Astrocyte of the cerebellum (primary cell): Measurements from ENCODE around the gene UQCC3.
A peak's percentile ranks its signal among the peaks of the same experiment; 100 is the strongest.

Source experiments
- DNase-seq: peaks from one replicate; pipeline ENCODE4 v3.0.0-alpha.2; 2011; ENCODE audit warnings: low read depth
- H3K4me3 ChIP-seq: 2 replicates; pipeline ENCODE4 v1.5.1; 2011; ENCODE audit warnings: mild to moderate bottlenecking, low read depth, low read length, moderate library complexity
- in situ Hi-C: cut with HindIII; loops from 2 replicates; pipeline ENCODE4 v1.10.0; 2017; ENCODE audit warnings: low sequenced_read_pairs
- TF ChIP-seq, protein P1 (sequence below): IDR thresholded peaks from 2 replicates; pipeline ENCODE4 v1.5.1; 2012; ENCODE audit warnings: low read length, low read depth, moderate library complexity, mild to moderate bottlenecking; ENCODE audit errors: missing control alignments

Gene UQCC3

DNA sequence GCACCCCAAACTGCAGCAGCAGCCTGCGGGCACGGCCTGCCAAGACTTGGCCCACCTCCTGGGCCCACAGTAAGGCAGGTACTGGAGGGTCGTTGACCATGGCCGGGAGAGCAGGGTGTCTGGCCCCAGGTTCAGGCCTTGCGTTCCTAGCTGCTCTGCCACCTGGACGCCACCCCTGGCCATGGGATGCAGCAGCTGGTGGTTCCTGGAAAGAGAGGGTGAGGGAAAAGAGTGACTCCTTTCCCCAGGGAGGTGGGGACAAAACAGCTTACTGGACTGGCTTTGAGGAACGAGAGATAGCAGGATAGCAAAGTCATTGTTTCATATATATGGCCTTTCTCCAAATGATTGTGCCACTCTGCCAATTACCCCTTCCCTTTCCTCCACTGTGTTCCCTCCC is 33.9 kb downstream of the UQCC3 start:
- TF ChIP-seq, protein P1, sequence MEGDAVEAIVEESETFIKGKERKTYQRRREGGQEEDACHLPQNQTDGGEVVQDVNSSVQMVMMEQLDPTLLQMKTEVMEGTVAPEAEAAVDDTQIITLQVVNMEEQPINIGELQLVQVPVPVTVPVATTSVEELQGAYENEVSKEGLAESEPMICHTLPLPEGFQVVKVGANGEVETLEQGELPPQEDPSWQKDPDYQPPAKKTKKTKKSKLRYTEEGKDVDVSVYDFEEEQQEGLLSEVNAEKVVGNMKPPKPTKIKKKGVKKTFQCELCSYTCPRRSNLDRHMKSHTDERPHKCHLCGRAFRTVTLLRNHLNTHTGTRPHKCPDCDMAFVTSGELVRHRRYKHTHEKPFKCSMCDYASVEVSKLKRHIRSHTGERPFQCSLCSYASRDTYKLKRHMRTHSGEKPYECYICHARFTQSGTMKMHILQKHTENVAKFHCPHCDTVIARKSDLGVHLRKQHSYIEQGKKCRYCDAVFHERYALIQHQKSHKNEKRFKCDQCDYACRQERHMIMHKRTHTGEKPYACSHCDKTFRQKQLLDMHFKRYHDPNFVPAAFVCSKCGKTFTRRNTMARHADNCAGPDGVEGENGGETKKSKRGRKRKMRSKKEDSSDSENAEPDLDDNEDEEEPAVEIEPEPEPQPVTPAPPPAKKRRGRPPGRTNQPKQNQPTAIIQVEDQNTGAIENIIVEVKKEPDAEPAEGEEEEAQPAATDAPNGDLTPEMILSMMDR: no peak
- in situ Hi-C loops: no loop called here

DNA sequence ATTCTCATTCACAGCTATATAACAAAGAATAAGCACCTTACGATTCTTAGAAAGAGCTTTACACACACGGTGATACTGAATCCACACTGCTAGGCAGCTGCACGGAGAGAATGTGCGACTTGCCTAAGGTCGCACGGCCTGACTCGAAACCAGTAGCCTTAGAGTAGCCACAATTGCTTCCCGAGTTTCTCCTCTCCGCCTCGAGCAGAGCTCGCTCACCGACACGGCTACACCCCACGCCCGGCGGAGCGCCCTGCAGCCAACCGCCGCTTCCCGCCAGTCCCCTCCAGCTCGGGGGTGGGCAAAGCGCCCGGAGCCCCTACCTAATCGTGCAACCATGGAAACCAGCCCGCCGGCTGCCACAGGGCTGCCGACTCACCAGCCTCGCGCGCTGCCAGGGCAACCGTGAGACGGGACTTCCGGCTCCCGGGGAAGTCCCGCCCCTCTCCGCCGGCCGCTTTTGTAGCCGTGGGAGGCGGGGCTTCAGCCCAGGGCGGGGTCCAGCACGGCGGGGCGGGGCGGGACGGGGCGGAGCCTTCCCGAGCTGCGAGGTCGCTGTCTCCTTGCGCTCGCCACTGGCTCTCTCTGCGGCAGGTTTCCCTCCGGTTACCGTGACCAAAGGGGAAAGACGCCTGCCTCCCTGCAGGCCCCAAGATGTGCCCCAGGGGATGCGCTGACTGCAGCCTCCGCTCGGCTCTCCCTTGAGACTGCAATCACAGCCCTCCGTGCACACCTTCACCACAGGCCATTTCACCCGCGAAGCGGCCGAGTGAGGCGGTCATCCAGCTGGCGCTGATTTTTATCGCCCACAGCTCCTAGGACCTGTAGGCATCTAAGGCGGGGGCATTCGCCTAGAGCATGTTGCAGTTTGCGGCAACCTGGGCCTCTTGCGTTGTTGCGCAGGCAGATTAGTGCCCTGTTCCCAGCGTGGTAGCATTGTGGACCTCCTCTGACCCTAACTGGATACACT is 34.7 kb downstream of the UQCC3 start:
- TF ChIP-seq, protein P1: no peak
- DNase-seq: peak; percentile 84
- in situ Hi-C loops: no loop called here
- H3K4me3 ChIP-seq: peak overlapping the region; percentile 60

More for the DNA sequence above, 33.9 kb downstream of the UQCC3 start:
- DNase-seq: no peak
- H3K4me3 ChIP-seq: peak overlapping the region; percentile 60

DNA sequence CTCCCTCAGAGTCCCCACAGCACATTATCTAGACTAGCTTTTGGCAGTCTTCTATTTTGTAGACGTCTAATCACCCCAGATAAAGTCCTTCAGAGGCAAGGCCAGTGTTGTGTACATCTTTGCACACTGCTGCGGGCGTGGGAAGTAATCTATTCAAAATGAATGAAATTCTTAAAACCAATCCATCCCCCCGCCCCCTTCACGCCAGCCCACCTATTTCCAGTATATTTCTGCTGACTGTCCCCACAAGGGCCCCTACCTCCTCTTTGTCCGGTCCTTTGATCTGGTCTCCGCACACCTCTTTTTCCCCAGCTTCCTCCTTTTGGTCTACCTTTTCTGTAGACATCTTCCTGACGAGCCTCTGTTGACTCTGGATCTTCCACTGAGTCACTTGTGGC is 35.4 kb downstream of the UQCC3 start:
- DNase-seq: no peak
- TF ChIP-seq, protein P1: no peak
- in situ Hi-C loops: no loop called here
- peak overlapping the region; percentile 60 for H3K4me3 ChIP-seq

DNA sequence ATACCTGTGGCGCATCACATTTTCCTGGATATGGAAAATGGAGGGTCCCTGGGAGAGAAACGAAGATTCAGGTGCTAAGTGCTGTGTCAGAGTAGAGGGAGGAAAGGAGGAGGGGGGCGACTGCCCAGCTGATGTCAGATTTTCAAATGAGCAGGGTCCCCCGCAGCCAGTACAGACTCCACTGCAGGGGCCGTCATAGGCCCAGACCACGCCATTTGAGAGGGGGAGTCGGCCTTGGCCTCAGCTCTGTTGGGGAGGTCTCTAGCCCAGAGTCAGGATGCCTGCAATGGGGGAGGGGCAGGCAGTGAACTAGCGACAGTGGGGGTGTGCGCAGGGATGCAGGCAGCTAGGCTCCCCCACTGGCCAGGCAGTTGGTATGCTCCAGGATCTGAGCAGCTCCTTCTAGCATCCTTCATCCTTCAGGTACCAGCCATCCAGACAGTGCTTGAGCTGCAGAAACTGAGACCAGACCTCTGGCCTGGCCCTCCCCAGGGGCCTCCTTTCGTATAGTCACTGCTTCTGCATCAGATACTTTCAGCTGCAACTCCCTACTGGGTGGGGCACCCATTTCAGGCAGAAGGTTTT is 35.9 kb downstream of the UQCC3 start, which contains the start of the genes BSCL2 and GNG3:
BSCL2 (minus strand) TSS at position 148 of the 585 bp plus-strand sequence. CDS start 229 bp downstream, outside the sequence.
GNG3 (plus strand) TSS at position 400 of the 585 bp plus-strand sequence. CDS start 620 bp downstream, outside the sequence.
- peak within 1 kb of the TSS; percentile 60 for H3K4me3 ChIP-seq
- DNase-seq: no peak
- TF ChIP-seq, protein P1: no peak
- in situ Hi-C loops: no loop called here

DNA sequence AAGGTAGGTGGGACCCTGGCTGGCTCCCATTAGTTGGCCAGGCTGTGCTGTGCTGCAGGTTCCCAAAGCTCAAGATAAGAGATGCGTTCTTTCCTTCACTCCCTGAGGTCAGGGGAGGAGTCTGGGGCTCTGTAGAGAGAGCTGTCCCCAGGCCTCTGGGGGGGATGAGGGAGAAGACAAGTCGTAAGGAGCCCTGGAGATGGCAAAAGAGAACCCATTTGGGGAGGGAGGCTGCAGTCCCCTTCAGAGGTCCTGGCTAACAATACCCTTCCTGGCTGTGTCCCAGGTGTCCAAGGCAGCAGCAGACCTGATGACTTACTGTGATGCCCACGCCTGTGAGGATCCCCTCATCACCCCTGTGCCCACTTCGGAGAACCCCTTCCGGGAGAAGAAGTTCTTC is 36.9 kb downstream of the UQCC3 start:
- TF ChIP-seq, protein P1: no peak
- H3K4me3 ChIP-seq: peak overlapping the region; percentile 51
- in situ Hi-C loops: no loop called here
- DNase-seq: no peak

DNA sequence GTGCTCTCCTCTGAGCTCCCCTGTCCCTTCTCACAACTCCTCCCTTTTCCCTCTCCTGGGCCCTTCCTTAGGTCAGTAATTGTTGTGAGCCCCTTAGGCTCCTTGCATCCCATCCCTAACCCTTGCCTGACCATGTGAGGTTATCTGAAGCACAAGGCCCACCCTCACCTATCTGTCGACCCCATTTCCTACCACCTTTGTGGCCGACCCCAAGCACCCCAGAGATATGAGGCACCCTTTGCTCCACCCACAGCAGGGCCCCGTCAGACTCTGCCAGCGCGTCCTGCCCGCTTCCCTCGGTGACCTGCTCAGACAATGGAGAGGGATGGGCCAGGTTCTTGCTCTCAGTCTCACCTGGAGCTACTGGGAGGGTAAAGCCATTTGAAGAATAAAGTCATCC is 37.3 kb downstream of the UQCC3 start:
- in situ Hi-C loops: no loop called here
- no peak for DNase-seq
- peak overlapping the region; percentile 51 for H3K4me3 ChIP-seq
- TF ChIP-seq, protein P1: no peak
